Esophagus squamous epithelium (tissue), 5 donors: Measurements from ENCODE around the gene TMEM167B. TPM values are rescaled to one million over a fixed set of nuclear protein-coding genes. Genes with fewer than 3 reads are reported as not detected.
A peak's percentile ranks its signal among the peaks of the same experiment; 100 is the strongest.

ENCODE experiments used
- DNase-seq: peaks from one replicate; lab custom pipeline; 2025; lab: John Stamatoyannopoulos, UW
- H3K27ac ChIP-seq, 4 donors: fragments of 200-600 bp; sonication (generic); one replicate each; pipeline ENCODE4 v1.5.1; 2016 to 2019; ENCODE audit warnings: mild to moderate bottlenecking in 1 of 4
- H3K27me3 ChIP-seq, 4 donors: fragments of 200-600 bp; sonication (generic); 1 replicate in 3 of 4; 2 replicates in 1 of 4; pipeline versions ENCODE4 v1.5.1 to v1.6.0; 2017 to 2021; ENCODE audit warnings: antibody characterized with exemption in 1 of 4
- H3K36me3 ChIP-seq, 3 donors: fragments of 200-600 bp; sonication (generic); one replicate each; pipeline ENCODE4 v1.5.1; 2016 to 2019
- H3K4me1 ChIP-seq, 3 donors: fragments of 200-600 bp; sonication (generic); one replicate each; pipeline ENCODE4 v1.5.1; 2017 to 2019
- H3K4me3 ChIP-seq, 4 donors: fragments of 200-600 bp; sonication (generic); 1 replicate in 3 of 4; 2 replicates in 1 of 4; pipeline ENCODE4 v1.5.1; 2016 to 2019; ENCODE audit warnings: mild to moderate bottlenecking in 2 of 4, moderate library complexity in 1 of 4
- H3K9me3 ChIP-seq, 3 donors: fragments of 200-600 bp; sonication (generic); one replicate each; pipeline ENCODE4 v1.5.1; 2016 to 2019
- POLR2A ChIP-seq, 4 donors: fragments of 450-650 bp; IDR thresholded peaks; one replicate each; pipeline ENCODE4 v1.6.1; 2017; ENCODE audit warnings: antibody characterized with exemption in 4 of 4, mild to moderate bottlenecking in 4 of 4, moderate library complexity in 3 of 4
- WGBS, 2 donors: methylation state at CpG; one replicate each; pipeline ENCODE4 v1.1.5; 2018; 5-methylcytosine and 5-hydroxymethylcytosine counted together
- intact Hi-C: fragments of 100-400 bp; cut with DNase I; formaldehyde crosslinking; loops from one replicate; pipeline ENCODE4 v1.15.0; 2022
- total RNA-seq, 4 donors: library from RNA; depleted of rRNA; stranded (reverse); fragments of >200 nt; gene quantifications; one replicate each; pipeline ENCODE4 v1.1.0, GENCODE V29; 2016
- TF ChIP-seq, protein P1 (sequence below), 6 experiments: fragments of 450-650 bp in 4 of 6; fragments of 200-600 bp in 2 of 6; sonication (generic) in 2 of 6; IDR thresholded peaks; one replicate each; pipeline ENCODE4 v1.5.1; 2016 to 2019; ENCODE audit warnings: antibody characterized with exemption in 6 of 6, mild to moderate bottlenecking in 4 of 6, moderate library complexity in 4 of 6
- donor health status: DM: yes; HTN: yes; CAD: no.

TMEM167B gene
- total RNA-seq, 4 donors from 2014 or later, result 10.8 to 21.4 (median 16.0) TPM

DNA sequence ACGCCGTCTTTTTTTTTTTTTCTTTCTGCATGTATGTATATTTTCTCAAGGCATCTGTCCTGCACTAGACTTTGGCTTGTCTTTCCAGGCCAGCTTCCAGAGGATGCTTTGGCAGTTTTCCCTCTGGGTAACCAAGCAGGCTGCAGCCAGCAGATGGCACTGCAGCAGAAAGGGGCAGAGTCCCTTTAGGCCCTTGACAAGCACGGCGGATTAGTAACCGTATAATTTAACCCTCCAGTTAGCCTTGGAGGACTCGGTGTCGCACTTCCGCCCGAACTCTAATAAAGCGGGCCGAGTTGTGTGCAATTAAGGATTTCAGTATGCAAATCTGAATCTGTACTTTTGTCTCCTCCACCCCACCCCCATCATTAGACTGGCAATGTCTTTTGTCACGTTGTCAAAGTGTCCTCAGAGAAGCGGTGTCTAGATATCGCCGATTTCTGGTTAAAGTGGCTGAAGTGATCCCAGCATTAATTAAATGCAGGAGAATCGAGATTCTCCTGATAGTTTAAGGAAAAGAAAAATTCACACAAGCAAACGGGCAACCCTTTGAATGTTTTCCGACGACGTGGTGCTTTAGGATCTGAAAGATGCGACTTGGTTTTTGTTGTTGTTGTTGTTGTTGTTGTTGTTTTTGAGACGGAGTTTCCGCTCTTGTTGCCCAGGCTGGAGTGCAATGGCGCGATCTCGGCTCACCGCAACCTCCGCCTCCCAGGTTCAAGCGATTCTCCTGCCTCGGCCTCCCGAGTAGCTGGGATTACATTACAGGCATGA is 1.1 kb upstream of the TMEM167B start:
- no peak for TF ChIP-seq POLR2A (IDR thresholded peaks at IDR 0.05)
- TF ChIP-seq, protein P1, sequence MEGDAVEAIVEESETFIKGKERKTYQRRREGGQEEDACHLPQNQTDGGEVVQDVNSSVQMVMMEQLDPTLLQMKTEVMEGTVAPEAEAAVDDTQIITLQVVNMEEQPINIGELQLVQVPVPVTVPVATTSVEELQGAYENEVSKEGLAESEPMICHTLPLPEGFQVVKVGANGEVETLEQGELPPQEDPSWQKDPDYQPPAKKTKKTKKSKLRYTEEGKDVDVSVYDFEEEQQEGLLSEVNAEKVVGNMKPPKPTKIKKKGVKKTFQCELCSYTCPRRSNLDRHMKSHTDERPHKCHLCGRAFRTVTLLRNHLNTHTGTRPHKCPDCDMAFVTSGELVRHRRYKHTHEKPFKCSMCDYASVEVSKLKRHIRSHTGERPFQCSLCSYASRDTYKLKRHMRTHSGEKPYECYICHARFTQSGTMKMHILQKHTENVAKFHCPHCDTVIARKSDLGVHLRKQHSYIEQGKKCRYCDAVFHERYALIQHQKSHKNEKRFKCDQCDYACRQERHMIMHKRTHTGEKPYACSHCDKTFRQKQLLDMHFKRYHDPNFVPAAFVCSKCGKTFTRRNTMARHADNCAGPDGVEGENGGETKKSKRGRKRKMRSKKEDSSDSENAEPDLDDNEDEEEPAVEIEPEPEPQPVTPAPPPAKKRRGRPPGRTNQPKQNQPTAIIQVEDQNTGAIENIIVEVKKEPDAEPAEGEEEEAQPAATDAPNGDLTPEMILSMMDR (IDR thresholded peaks at IDR 0.05), result peak in 5 of 6 experiments; percentile 41 to 67 (median 53)
- intact Hi-C loops, result loop anchor here (10.0 kb wide), 1 partner anchor 45 kb away; the partner anchor contains the start of gene WDR47
- peak overlapping the region; percentile 95 to 99 (median 96) for H3K27ac ChIP-seq
- no peaks in the 10 kb centered on the region for H3K9me3 ChIP-seq
- peaks cover 1 to 17% (median 1%) of the 10 kb centered on the region in 3 donors for H3K36me3 ChIP-seq
- peak overlapping the region; percentile 62 to 81 (median 71) for H3K4me3 ChIP-seq
- H3K27me3 ChIP-seq, result no peaks in the 10 kb centered on the region
- H3K4me1 ChIP-seq, result peaks cover 14 to 46% (median 18%) of the 10 kb centered on the region in 3 donors
- DNase-seq, result no peak
- 76 to 80% methylated on average over 30 to 31 of the region's 31 CpGs for WGBS, 2 donors

- no peak for DNase-seq
- WGBS, 2 donors, result 1 to 2% methylated on average over 13 of the region's 13 CpGs
- H3K9me3 ChIP-seq, result no peaks in the 10 kb centered on the region
- intact Hi-C loops, result loop anchor here (10.0 kb wide), 1 partner anchor 46 kb away; the partner anchor contains the start of gene WDR47
- H3K36me3 ChIP-seq, result peaks cover 4 to 29% (median 5%) of the 10 kb centered on the region in 3 donors
- peaks cover 16 to 64% (median 18%) of the 10 kb centered on the region in 3 donors for H3K4me1 ChIP-seq
- peak overlapping the region; percentile 62 to 81 (median 71) for H3K4me3 ChIP-seq
- H3K27me3 ChIP-seq, result no peaks in the 10 kb centered on the region
- H3K27ac ChIP-seq, result peak overlapping the region; percentile 95 to 99 (median 96)
- TF ChIP-seq POLR2A (IDR thresholded peaks at IDR 0.05), result no peak
- TF ChIP-seq, protein P1 (IDR thresholded peaks at IDR 0.05), result no peak
Observed at GRCh38 chr1:109091078-109091838, 694 bp downstream of the TMEM167B start.

- H3K36me3 ChIP-seq, result peaks cover 4 to 29% (median 5%) of the 10 kb centered on the region in 3 donors
- DNase-seq, result no peak
- TF ChIP-seq, protein P1 (IDR thresholded peaks at IDR 0.05), result no peak
- no peak for TF ChIP-seq POLR2A (IDR thresholded peaks at IDR 0.05)
- H3K4me3 ChIP-seq, result peak overlapping the region; percentile 62 to 81 (median 71)
- H3K27ac ChIP-seq, result peak overlapping the region; percentile 95 to 99 (median 96)
- no peaks in the 10 kb centered on the region for H3K9me3 ChIP-seq
- peaks cover 16 to 70% (median 18%) of the 10 kb centered on the region in 3 donors for H3K4me1 ChIP-seq
- intact Hi-C loops, result loop anchor here (10.0 kb wide), 1 partner anchor 47 kb away; the partner anchor contains the start of gene WDR47
- no peaks in the 10 kb centered on the region for H3K27me3 ChIP-seq
- 0% methylated on average over 1 of the region's 1 CpG for WGBS, 2 donors
Observed at GRCh38 chr1:109091839-109092193, 1.3 kb downstream of the TMEM167B start.

- WGBS, 2 donors, result 65 to 82% methylated on average over 4 to 5 of the region's 7 CpGs
- TF ChIP-seq POLR2A (IDR thresholded peaks at IDR 0.05), result no peak
- TF ChIP-seq, protein P1 (IDR thresholded peaks at IDR 0.05), result no peak
- no peak for DNase-seq
- H3K36me3 ChIP-seq, result peaks cover 4 to 29% (median 5%) of the 10 kb centered on the region in 3 donors
- H3K9me3 ChIP-seq, result no peaks in the 10 kb centered on the region
- intact Hi-C loops, result loop anchor here (10.0 kb wide), 1 partner anchor 50 kb away; the partner anchor contains the start of gene WDR47
- peaks cover 17 to 77% (median 18%) of the 10 kb centered on the region in 3 donors for H3K4me1 ChIP-seq
- peak overlapping the region; percentile 18 to 97 (median 66) for H3K27ac ChIP-seq
- no peaks in the 10 kb centered on the region for H3K27me3 ChIP-seq
- no peak overlapping the region for H3K4me3 ChIP-seq
Observed at GRCh38 chr1:109094377-109094803, 3.8 kb downstream of the TMEM167B start.
